ENCODE measurements around the gene CRTC1.

DNA sequence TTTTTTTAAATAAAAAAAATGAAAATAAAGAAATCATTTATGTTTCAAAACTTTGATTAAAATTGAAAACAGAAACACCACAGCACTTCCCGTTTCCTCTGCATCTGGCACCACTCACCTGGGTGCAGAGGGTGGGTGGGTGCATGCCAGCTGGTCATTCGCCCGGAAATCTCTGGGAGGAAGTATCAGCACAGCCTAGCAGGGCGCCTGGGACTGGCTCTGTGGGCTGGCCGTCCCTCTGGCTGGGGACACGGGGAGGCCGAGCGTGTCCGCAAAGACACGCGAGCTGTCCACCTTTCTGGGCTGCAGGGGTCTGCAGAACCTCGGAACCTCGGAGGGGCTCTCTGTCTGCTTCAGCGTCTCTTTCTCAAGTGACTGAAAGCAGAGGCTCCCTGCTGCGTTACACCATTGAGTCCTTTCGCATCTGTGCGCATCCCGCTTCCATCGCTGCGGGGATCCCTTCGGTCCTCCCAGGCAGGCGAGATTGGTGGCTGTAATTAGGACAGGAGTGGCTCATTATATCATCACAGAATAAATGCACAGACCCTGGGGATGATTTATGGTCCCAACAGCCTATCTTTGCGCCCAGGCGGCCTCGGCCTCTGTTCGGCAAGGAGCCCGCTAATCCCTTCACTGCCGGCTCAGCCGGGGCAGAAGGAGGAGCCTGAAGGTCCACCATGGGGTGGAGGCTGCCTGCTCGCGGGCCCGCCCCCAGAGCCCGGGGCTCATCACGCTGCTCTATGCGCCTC, 17.2 kb downstream of the CRTC1 start:
- TF ChIP-seq, protein P1, sequence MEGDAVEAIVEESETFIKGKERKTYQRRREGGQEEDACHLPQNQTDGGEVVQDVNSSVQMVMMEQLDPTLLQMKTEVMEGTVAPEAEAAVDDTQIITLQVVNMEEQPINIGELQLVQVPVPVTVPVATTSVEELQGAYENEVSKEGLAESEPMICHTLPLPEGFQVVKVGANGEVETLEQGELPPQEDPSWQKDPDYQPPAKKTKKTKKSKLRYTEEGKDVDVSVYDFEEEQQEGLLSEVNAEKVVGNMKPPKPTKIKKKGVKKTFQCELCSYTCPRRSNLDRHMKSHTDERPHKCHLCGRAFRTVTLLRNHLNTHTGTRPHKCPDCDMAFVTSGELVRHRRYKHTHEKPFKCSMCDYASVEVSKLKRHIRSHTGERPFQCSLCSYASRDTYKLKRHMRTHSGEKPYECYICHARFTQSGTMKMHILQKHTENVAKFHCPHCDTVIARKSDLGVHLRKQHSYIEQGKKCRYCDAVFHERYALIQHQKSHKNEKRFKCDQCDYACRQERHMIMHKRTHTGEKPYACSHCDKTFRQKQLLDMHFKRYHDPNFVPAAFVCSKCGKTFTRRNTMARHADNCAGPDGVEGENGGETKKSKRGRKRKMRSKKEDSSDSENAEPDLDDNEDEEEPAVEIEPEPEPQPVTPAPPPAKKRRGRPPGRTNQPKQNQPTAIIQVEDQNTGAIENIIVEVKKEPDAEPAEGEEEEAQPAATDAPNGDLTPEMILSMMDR (IDR thresholded peaks at IDR 0.05), result no peak
- peak in 1 of 2 donors; percentile 18 for TF ChIP-seq POLR2A (IDR thresholded peaks at IDR 0.05)

Data from uterus (tissue), 2 donors.